HCT116 (cell line): ENCODE results near the gene IL10RB. TPM values are rescaled to one million over a fixed set of nuclear protein-coding genes. Genes with fewer than 3 reads are reported as not detected.

Experiments used
- ATAC-seq: fragments of 200-7000 bp; cut with Tn5 transposase; 2 replicates; pipeline ENCODE4 v1.9.1; 2020; ENCODE audit warnings: mild to moderate bottlenecking, moderate library complexity
- BruUV-seq: library from RNA; stranded (reverse); fragments of 400-500 nt; replicated peaks from 2 replicates; lab custom pipeline; 2021; lab: Mats Ljungman, UMichigan
- CTCF ChIA-PET: fragments of 300-600 bp; sonication (Branson Sonifier 250); formaldehyde crosslinking; loops from one replicate; lab custom pipeline; 2021; ENCODE audit warnings: antibody characterized with exemption; lab: Charles Lee
- POLR2A ChIA-PET: fragments of 300-600, 350-600 bp; sonication (Branson Sonifier 250); formaldehyde crosslinking; loops from one replicate; lab custom pipeline; 2021; ENCODE audit warnings: antibody characterized with exemption; lab: Charles Lee
- RAD21 ChIA-PET, 2 experiments: fragments of 300-600 bp; sonication (Branson Sonifier 250); formaldehyde crosslinking; loops; one replicate each; lab custom pipeline; 2023; ENCODE audit warnings: low total read pairs in 2 of 2; ENCODE audit not compliant: uncharacterized antibody in 2 of 2, unreplicated experiment in 2 of 2, low non-redundant PET in 1 of 2; lab: Charles Lee
- DNase-seq: peaks from one replicate; pipeline ENCODE4 v3.0.0-alpha.2; 2010; ENCODE audit warnings: low read depth, low spot score
- H2AFZ ChIP-seq: fragments of 200-600 bp; shearing (Covaris generic), sonication (generic); 2 replicates; pipeline ENCODE4 v1.6.1; 2017; ENCODE audit warnings: low read depth, mixed run types, mixed read lengths, antibody characterized with exemption, low read length; ENCODE audit not compliant: poor library complexity, severe bottlenecking
- H3K27ac ChIP-seq: 2 replicates; pipeline ENCODE4 v1.5.1; 2012; ENCODE audit warnings: low read depth, low read length
- H3K27me3 ChIP-seq: fragments of 200-600 bp; sonication (generic); 2 replicates; pipeline ENCODE4 v1.6.1; 2016; ENCODE audit warnings: mixed run types, low read length, mixed read lengths; ENCODE audit not compliant: insufficient read depth
- H3K36me3 ChIP-seq, 2 experiments: fragments of 200-500 bp in 1 of 2; fragments of 200-600 bp in 1 of 2; sonication (Bioruptor generic) in 1 of 2; sonication (generic) in 1 of 2; 2 replicates each; pipeline versions ENCODE4 v1.5.1 to v1.6.1; 2014 to 2016; ENCODE audit warnings: low read length in 2 of 2, inconsistent platforms in 1 of 2, mixed read lengths in 1 of 2, mixed run types in 1 of 2; ENCODE audit not compliant: insufficient read depth in 2 of 2, control insufficient read depth in 1 of 2
- H3K4me1 ChIP-seq, 2 experiments: fragments of 200-600 bp in 1 of 2; sonication (generic) in 1 of 2; 2 replicates each; pipeline versions ENCODE4 v1.5.1 to v1.6.1; 2012 to 2017; ENCODE audit warnings: low read length in 2 of 2, inconsistent platforms in 1 of 2, mild to moderate bottlenecking in 1 of 2, mixed read lengths in 1 of 2, mixed run types in 1 of 2, moderate library complexity in 1 of 2; ENCODE audit not compliant: insufficient read depth in 2 of 2, control insufficient read depth in 1 of 2
- H3K4me2 ChIP-seq: fragments of 200-600 bp; sonication (generic); 2 replicates; pipeline ENCODE4 v1.6.1; 2017; ENCODE audit warnings: mixed run types, low read length, mixed read lengths
- H3K4me3 ChIP-seq, 2 experiments: fragments of 200-600 bp in 1 of 2; sonication (generic) in 1 of 2; replicated peaks in 1 of 2; 2 replicates each; pipeline ENCODE4 v1.5.1; 2011 to 2016; ENCODE audit warnings: low read length in 2 of 2, control low read depth in 1 of 2, low read depth in 1 of 2, mild to moderate bottlenecking in 1 of 2, mixed read lengths in 1 of 2, mixed run types in 1 of 2
- H3K79me2 ChIP-seq: fragments of 200-600 bp; sonication (generic); 2 replicates; pipeline ENCODE4 v1.6.1; 2017; ENCODE audit warnings: mild to moderate bottlenecking, mixed run types, low read length, moderate library complexity, mixed read lengths; ENCODE audit not compliant: insufficient read depth
- H3K9ac ChIP-seq: fragments of 200-600 bp; sonication (generic); 2 replicates; pipeline ENCODE4 v1.6.1; 2016; ENCODE audit warnings: low read length, mixed read lengths
- H3K9me2 ChIP-seq: fragments of 200-600 bp; sonication (generic), shearing (Covaris generic); 2 replicates; pipeline ENCODE4 v1.6.1; 2017; ENCODE audit warnings: mixed run types, mild to moderate bottlenecking, moderate library complexity; ENCODE audit not compliant: insufficient read depth
- H3K9me3 ChIP-seq, 2 experiments: fragments of 200-500 bp in 1 of 2; fragments of 200-600 bp in 1 of 2; sonication (Bioruptor generic) in 1 of 2; sonication (generic) in 1 of 2; 2 replicates each; pipeline ENCODE4 v1.6.1; 2014 to 2017; ENCODE audit warnings: low read length in 2 of 2, mixed read lengths in 2 of 2, inconsistent platforms in 1 of 2, low read depth in 1 of 2, mild to moderate bottlenecking in 1 of 2, mixed run types in 1 of 2, moderate library complexity in 1 of 2; ENCODE audit not compliant: control insufficient read depth in 1 of 2, insufficient read depth in 1 of 2
- H4K20me1 ChIP-seq: fragments of 200-600 bp; sonication (generic), shearing (Covaris generic); 2 replicates; pipeline ENCODE4 v1.6.1; 2017; ENCODE audit warnings: mixed run types, mild to moderate bottlenecking, moderate library complexity; ENCODE audit not compliant: insufficient read depth
- CBX3 ChIP-seq: IDR thresholded peaks from 2 replicates; pipeline ENCODE4 v1.6.1; 2012; ENCODE audit warnings: low read depth
- CEBPB ChIP-seq: IDR thresholded peaks from 2 replicates; pipeline ENCODE4 v1.6.1; 2012; ENCODE audit warnings: low read depth
- EGR1 ChIP-seq: IDR thresholded peaks from 2 replicates; pipeline ENCODE4 v1.6.1; 2012; ENCODE audit warnings: low read depth
- ELF1 ChIP-seq: IDR thresholded peaks from 2 replicates; pipeline ENCODE4 v1.6.1; 2012; ENCODE audit warnings: low read depth, borderline replicate concordance
- EZH2 ChIP-seq: fragments of 200-600 bp; sonication (generic); IDR thresholded peaks from 2 replicates; pipeline ENCODE4 v1.6.1; 2017; ENCODE audit warnings: antibody characterized with exemption, mixed run types
- FOSL1 ChIP-seq: IDR thresholded peaks from 2 replicates; pipeline ENCODE4 v1.6.1; 2012; ENCODE audit warnings: low read depth
- JUND ChIP-seq: IDR thresholded peaks from 2 replicates; pipeline ENCODE4 v1.6.1; 2012
- POLR2A ChIP-seq: IDR thresholded peaks from 2 replicates; pipeline ENCODE4 v1.7.0; 2011; ENCODE audit warnings: borderline replicate concordance; ENCODE audit not compliant: insufficient read depth, insufficient read length; ENCODE audit errors: extremely low read depth
- REST ChIP-seq: IDR thresholded peaks from 2 replicates; pipeline ENCODE4 v1.6.1; 2012; ENCODE audit warnings: low read depth
- SIN3A ChIP-seq: IDR thresholded peaks from 2 replicates; pipeline ENCODE4 v1.6.1; 2012; ENCODE audit warnings: low read depth
- SP1 ChIP-seq: IDR thresholded peaks from 2 replicates; pipeline ENCODE4 v1.6.1; 2012; ENCODE audit warnings: low read depth
- SRF ChIP-seq: IDR thresholded peaks from 2 replicates; pipeline ENCODE4 v1.6.1; 2012; ENCODE audit warnings: low read depth
- TCF7L2 ChIP-seq: IDR thresholded peaks from 2 replicates; pipeline ENCODE4 v1.7.0; 2011; ENCODE audit warnings: borderline replicate concordance, inconsistent platforms; ENCODE audit not compliant: insufficient read depth, insufficient read length; ENCODE audit errors: extremely low read depth
- ZBTB33 ChIP-seq: IDR thresholded peaks from 2 replicates; pipeline ENCODE4 v1.6.1; 2011; ENCODE audit warnings: mild to moderate bottlenecking, low read length, moderate library complexity; ENCODE audit not compliant: insufficient replicate concordance; ENCODE audit errors: extremely low read depth
- ZFX ChIP-seq: fragments of 450-650 bp; IDR thresholded peaks from 2 replicates; pipeline ENCODE4 v1.6.1; 2017
- ZNF274 ChIP-seq: fragments of 200-500 bp; sonication (Bioruptor generic); IDR thresholded peaks from 2 replicates; pipeline ENCODE4 v1.6.1; 2014; ENCODE audit warnings: mild to moderate bottlenecking, low read depth, low read length, inconsistent platforms
- intact Hi-C: fragments of 100-400 bp; cut with micrococcal nuclease; formaldehyde crosslinking; loops from 2 replicates; pipeline ENCODE4 v1.10.0; 2022
- total RNA-seq: library from RNA; stranded (reverse); gene quantifications from one replicate; pipeline ENCODE4 v1.2.1, GENCODE V29; 2021; ENCODE audit not compliant: unreplicated experiment
- TF ChIP-seq, protein P1 (sequence below): IDR thresholded peaks from 2 replicates; pipeline ENCODE4 v1.6.1; 2012
- TF ChIP-seq, protein P2 (sequence below): IDR thresholded peaks from 2 replicates; pipeline ENCODE4 v1.6.1; 2012
- TF ChIP-seq, protein P3 (sequence below), 3 experiments: fragments of 200-600 bp in 1 of 3; sonication (generic) in 1 of 3; IDR thresholded peaks in 2 of 3; conservative IDR thresholded peaks in 1 of 3; 2 replicates each; pipeline ENCODE4 v1.5.1; 2012 to 2017; ENCODE audit warnings: low read depth in 2 of 3, low read length in 2 of 3, antibody characterized with exemption in 1 of 3, borderline replicate concordance in 1 of 3, control low read depth in 1 of 3, mild to moderate bottlenecking in 1 of 3, mixed read lengths in 1 of 3, mixed run types in 1 of 3, moderate library complexity in 1 of 3; ENCODE audit not compliant: insufficient read depth in 1 of 3

The IL10RB gene
- total RNA-seq, 1 experiment from 2014 or later = 13.7 TPM

- no peak overlapping the region for H3K4me3 ChIP-seq
- ChIA-PET POLR2A (no interaction called here), RAD21 (no interaction called here), CTCF (no interaction called here)
- H3K27ac ChIP-seq = no peak overlapping the region
- H3K9ac ChIP-seq = no peak overlapping the region
- H2AFZ ChIP-seq = no peak overlapping the region
- TF ChIP-seq TCF7L2 = no peak
- TF ChIP-seq, protein P1, sequence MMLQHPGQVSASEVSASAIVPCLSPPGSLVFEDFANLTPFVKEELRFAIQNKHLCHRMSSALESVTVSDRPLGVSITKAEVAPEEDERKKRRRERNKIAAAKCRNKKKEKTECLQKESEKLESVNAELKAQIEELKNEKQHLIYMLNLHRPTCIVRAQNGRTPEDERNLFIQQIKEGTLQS = no peak
- TF ChIP-seq SP1 = no peak
- TF ChIP-seq ZBTB33 = no peak
- TF ChIP-seq CEBPB = no peak
- TF ChIP-seq SRF = no peak
- TF ChIP-seq EGR1 = no peak
- no peak for TF ChIP-seq FOSL1
- no peak for TF ChIP-seq ZFX
- no peak for TF ChIP-seq POLR2A
- TF ChIP-seq REST = no peak
- TF ChIP-seq, protein P2, sequence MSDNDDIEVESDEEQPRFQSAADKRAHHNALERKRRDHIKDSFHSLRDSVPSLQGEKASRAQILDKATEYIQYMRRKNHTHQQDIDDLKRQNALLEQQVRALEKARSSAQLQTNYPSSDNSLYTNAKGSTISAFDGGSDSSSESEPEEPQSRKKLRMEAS = no peak
- TF ChIP-seq, protein P3, sequence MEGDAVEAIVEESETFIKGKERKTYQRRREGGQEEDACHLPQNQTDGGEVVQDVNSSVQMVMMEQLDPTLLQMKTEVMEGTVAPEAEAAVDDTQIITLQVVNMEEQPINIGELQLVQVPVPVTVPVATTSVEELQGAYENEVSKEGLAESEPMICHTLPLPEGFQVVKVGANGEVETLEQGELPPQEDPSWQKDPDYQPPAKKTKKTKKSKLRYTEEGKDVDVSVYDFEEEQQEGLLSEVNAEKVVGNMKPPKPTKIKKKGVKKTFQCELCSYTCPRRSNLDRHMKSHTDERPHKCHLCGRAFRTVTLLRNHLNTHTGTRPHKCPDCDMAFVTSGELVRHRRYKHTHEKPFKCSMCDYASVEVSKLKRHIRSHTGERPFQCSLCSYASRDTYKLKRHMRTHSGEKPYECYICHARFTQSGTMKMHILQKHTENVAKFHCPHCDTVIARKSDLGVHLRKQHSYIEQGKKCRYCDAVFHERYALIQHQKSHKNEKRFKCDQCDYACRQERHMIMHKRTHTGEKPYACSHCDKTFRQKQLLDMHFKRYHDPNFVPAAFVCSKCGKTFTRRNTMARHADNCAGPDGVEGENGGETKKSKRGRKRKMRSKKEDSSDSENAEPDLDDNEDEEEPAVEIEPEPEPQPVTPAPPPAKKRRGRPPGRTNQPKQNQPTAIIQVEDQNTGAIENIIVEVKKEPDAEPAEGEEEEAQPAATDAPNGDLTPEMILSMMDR (IDR thresholded peaks at IDR 0.05 in 2 of 3, conservative IDR thresholded peaks at IDR 0.05 in 1 of 3; ENCODE audit: borderline replicate concordance in 1 of 3, insufficient read depth in 1 of 3, low read depth in 2 of 3, low read length in 2 of 3) = no peak
- TF ChIP-seq ELF1 = no peak
- TF ChIP-seq SIN3A = no peak
- TF ChIP-seq CBX3 = no peak
- TF ChIP-seq EZH2 = no peak
- no peak for TF ChIP-seq ZNF274
- no peak for TF ChIP-seq JUND
- H3K27me3 ChIP-seq = no peaks in the 10 kb centered on the region
- H3K9me3 ChIP-seq = no peaks in the 10 kb centered on the region; a peak in 1 of 4 replicates
- H3K79me2 ChIP-seq = no peaks in the 10 kb centered on the region
- no peaks in the 10 kb centered on the region for H3K4me1 ChIP-seq
- intact Hi-C loops = no loop called here
- H3K36me3 ChIP-seq = no peaks in the 10 kb centered on the region
- DNase-seq (no peak), ATAC-seq (no peak)
- no peak overlapping the region for H3K4me2 ChIP-seq
- H4K20me1 ChIP-seq = no peaks in the 10 kb centered on the region
- no peaks in the 10 kb centered on the region for H3K9me2 ChIP-seq
- BruUV-seq = no TSS peak
Observed at GRCh38 chr21:33312121-33312520, 46.0 kb downstream of the IL10RB start.
